ENCODE data around the gene SDK1.
"Not testable (repeated sequence)": the region's sequence is repeated elsewhere in the genome, so short reads cannot be mapped to it uniquely, and the experiment has no call there.

SDK1 gene

DNA sequence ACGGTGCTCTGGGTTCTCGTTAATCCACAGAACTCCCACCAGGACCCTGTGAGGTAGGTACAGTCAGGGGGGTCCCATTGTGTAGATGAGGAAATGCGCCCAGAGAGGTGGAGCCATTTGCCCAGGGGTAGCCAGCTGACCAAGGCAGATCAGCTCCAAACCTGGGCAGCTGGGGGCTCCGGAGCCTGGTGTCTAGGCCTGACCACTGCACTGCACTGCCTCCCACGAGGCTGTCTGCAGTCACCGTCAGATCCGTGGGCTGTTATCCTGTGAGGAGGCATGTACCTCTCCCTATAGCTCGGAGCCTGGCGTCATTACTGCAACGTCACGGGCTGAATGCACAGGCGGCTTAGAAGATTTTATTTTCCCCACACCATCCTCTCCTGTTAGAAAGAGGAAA, 969.2 kb downstream of the SDK1 start:
- no peak for DNase-seq

DNA sequence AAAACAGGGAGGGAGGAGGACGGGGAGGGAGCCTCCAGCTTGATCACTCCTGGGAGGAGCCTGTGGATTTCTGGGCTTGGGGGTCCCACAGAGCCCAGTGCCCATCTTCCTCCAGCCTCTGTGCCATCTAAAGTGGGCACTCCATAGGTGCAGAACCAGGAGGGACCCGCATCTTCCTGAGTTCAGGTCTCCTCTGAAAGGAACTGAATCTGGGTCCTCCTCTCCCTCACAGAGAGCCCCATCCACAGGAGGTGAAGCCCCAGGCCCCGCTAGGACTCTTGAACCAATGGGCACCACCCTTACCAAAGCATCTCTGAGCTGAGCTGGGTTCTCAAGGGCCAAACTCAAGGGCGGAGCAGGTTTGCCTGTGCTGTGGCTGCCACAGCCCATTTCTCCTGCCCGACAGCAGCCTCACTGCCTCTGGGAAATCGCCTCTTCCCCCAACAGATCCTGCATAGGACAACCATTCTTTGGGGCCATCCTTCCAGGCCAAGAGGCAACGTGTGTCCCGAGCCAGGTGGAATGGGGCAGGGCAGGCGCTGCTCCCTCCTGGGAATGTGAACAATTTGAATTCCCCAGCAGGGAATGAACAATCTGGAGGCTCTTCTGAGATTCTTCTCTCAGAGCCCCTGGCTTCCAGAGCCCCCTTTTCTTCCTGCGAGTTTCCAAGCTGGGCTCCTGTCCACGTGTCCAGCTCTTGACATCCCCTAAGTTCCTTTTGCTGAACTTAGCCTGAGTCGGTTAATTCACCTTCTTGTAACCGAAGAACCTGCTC, 970.1 kb downstream of the SDK1 start:
- no peak for DNase-seq

DNA sequence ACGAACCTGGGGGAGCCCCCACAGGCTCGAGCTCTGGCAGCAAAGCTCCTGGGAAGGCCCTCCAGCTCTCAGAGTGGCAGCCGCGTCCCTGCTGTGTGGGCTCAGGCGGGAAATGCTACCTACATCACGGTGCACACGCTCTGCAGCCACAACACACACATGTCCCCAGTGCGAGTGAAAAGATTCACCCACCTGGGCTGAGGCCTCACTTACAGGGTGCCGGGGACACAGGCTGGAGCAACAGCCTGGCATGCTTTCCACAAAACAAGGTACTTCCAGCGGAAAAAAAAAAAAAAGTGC, 970.6 kb downstream of the SDK1 start:
- DNase-seq: no peak

DNA sequence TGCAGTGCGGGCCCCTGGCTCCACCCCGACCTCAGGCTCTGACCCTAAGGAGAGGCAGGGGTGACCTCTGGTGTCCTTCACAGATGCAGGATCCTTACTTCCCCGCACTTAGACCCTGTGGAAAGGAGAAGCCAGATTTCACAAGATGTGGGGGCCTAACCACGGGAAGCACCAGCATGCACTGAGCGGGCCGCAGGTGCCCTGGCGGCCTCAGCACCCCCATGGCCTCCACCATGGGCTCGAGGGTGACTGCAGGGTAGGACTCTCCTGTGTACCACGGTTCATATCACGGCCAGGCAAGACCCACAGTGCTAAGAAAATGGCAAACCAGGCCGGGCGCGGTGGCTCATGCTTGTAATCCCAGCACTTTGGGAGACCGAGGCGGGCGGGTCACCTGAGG, 971.1 kb downstream of the SDK1 start:
- no peak for DNase-seq

DNA sequence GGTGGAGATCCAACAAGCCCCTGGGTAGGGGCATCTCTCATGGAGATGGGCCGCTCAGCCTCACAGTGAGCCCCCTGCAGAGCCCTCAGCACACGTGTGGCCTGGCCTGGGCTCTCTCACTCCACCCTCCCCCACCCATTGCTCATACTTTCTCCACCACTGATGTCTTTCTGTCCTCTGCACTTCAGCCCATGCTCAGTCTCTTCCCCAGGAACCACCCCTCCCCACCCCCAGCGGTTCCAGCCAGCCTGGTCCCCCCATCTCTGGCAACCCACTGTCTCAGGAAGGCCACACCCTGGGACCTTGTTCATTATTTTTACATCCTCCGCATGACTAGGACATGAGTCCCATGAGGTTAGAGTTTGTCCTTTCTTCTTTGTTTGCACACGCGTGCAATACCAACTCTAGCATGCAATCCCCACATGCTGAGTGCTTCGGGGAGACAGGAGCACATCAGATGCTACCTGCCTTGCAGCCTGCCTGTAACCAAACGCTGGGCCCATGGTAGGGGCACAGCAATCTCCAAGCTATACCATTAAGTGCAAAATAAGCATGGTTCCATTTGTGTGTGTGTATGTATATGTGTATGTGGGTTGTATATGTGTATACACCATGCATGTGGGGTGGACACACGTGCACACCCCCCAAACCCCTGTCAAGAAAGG, 972.6 kb downstream of the SDK1 start:
- DNase-seq: no peak

DNA sequence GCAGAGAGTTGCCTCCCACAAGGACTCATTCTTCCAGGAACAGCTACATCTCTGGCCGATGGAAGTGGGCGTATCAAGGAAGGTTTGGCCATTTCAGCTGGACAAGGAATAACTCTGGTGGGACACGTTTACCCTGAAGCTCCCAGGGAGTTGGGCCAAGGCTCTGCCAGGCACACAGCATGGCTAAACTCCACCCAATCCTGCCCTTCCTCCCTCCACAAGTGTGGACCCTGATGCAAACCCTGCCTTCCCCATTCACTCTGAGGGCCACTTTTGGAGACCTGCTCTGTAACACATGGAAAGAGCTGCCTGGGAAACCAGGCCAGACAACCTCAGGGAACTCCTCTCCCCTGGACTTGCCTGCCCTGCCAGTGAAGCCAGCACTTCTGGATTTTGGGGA, 973.2 kb downstream of the SDK1 start:
- no peak for DNase-seq

DNA sequence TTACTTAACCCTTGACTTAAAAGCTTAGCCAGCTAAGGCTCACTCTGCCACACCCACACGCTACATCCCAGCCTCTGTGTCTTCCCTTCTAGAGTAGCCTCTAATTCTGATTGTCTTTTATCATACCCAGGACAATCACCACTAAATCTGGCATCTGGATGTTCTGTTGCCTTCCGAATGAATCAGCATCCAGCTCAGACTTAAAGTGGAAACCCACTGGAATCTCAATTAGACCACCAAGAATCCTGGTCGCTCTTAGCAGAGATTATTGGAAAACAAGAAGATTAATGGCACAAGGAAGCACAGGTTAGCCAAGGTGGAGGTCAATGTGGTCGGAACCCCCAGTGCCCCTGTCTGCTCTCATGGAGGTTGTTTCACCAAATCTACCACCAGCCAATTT, 976.9 kb downstream of the SDK1 start:
- no peak for DNase-seq

DNA sequence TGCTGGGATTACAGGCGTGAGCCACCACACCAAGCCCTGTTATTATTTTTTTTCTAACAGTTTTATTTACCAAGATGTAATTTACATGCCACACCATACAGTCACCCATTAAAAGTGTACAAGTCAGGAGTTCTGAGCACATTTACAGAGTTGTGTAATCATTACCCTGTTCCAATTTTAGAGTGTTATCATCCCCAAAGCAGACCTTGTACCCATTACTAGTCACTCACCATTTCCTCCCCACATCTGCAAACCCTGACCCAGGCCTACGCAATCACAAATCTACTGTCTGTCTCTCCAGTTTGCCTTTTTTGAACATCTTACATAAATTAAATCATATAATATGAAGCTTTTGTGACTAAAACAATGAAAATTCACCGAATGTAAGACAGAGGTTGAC, 978.2 kb downstream of the SDK1 start:
- no peak for DNase-seq

DNA sequence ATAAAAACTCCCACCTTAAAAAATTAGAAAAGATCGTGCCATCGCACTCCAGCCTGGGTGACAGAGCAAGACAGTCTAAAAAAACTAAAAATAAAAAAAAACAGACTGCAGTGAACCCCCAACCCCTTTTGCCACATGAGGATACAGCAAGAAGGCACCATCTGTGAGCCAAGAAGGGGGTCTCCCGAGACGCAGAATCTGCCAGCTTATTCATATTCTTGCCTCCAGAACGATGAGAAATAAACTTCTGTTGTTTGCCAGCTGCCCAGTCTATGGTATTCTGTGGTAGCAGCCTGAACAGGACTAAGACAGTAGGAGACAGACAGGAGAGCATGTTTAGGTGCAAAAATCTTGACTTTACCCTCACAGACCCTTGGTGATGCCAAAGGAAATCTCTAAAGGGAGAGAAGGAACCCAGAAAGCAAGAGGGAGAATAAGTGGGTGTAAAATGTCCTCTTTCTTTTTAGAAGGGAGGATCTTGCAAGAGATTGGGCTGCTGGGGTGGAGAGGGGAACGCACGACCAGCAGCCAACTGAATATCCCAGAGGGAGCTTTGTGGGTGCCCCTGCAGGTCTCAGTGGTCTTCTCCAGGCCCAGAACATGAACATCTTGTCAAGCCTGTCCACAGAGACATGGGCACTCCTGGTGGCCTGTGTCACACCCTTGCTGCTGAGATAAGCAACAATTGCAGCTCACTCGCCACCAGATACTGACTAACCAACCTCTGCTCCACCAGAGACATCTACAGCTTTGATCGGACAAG, 980.4 kb downstream of the SDK1 start:
- DNase-seq: no peak

DNA sequence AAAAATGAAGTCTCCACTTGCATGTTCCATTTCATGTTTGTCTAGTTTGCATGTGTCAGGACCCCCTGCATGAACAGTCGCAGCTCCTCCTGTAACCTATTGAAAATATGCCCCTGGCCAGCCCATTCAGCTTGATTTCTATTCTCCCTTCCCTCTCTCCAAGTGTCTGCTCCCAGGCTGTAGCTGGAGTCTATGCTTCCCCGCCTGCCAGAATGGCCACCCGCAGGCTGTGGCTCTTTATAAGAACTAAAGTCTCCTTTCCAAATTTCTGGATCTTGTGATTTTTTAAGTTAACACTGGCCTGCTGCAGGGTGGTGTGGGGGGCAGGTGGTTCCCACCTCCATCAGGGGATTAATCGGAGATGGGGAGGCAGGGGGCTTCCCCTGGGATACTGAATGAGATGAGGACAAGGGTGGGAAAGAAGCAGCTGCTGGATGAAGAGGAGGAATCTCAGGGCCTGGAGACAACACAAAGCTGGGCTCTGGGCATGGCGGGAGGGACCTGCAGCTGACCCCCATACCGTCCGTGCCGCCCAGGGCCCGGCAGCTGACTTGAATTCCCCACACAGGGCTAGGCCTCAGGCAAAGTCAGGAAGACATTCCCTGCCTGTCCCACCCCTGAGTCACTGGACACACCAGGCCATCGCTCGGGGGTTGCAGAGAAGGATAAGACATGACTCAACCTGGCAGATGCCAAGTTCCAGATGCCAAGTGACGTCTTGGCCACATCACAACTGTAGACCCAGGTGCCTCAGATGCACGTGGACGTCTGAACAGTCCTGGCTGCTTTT, 981.6 kb downstream of the SDK1 start:
- DNase-seq: no peak

DNA sequence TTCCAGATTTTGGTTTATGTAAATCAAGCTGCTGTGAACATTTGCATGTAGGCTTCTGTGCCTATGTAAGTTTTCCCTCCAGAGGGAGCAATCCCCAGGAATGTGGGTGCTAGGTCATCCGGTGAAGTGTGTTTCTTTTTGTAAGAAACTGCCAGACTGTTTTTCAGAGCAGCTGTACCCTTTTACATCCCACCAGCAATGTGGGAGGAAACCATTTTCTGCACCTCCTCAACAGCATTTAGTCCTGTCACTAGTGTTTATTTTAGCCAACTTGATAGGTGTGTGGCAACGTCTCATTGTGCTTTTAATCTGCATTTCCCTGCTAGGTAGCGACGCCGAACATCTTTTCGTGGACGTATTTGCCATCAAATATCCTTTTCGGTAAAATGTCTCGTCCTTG, 985.3 kb downstream of the SDK1 start:
- DNase-seq: no peak

DNA sequence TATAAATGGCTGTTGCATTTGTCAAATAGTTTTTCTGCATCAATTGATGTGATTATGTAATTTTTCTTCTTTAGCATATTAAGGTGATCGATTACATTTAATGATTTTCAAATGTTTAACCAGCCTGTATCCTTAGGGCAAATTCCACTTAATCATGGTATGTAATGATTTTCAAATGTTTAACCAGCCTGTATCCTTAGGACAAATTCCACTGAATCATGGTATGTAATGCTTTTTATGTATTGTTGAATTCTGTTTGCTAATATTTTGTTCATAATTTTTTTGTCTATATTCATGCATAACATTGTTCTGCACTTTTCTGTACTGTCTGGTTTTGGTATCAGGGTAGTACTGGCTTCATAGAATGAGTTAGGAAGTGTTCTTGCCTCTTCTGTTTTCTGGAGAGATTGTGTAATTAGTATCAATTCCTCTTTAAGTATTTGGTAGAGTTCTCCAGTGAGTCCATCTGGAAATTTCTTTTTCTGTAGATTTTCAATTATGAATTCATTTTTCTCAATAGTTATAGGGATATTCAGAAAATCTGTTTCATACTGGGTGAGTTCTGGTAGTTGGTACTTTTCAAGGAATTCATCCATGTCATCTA, 987.8 kb downstream of the SDK1 start:
- DNase-seq: no peak

DNA sequence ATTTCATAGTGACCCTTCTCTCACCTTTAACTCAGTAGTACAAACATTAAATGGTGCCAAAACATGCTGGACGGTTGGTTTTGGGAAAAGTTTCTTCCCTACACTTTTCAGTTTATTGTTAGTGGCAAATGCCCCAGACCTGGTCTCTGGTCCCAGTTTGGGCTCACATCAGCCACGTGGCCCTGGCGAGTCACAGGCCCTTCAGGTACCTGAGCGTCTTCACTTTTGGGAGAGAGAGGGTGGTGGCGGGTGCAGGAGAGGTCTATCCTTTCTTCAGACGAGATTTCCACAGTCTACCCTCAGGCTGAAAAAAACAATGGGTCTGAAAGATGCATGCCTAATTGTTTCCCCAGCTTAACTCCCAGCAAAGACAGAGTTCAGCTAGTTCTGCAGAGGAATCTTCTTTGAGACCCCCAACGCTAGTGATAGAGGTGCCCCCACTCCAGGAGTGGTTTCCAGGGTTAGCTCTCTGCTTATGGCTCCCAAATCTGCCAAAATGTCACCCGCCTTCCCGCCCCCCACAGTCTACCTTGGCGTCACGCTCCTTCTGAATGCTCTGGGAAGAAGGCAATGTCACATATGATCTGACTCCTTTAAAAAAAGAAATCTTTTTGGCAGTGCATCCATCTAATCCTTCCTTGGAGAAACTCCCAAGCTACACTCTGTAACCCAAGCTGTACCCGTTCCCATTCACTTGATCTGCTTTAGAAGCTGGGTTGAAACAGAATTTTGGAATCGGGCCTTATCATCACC, 996.3 kb downstream of the SDK1 start:
- no peak for DNase-seq

DNA sequence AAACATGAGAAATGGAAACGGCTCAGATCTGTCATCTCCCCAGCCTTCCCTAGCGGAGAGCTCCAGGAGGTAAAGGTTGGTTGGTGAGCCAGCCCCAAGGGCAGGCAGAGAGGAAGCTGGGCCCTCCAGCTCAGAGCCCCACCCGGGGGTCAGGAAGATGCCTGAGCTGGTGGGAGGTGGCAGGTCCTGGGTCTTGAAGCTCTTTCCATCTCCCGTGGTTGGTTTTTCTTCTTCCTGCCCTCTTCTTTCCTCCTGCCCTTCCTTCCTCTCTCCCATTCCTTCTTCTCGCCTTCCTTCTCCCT, 996.8 kb downstream of the SDK1 start:
- DNase-seq: no peak

DNA sequence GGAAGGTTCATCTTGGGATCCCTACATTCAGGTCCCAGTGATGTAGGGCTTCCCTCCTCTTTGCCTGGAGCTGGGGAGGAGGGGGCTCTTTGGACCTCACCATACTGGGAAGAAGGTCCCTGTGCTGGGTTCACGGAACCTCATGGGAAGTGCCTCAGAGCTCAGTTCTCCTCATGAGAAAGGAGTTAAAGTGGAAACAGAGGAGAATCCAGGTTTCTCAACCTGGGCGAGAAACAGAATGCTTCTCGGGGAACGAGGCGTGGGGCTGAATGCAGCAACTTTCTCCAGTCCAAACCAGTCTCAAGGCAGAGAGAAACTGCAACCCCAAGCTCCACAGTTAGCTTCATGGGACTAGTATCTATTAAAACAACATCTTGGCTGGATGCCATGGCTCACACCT, 998.4 kb downstream of the SDK1 start:
- no peak for DNase-seq

DNA sequence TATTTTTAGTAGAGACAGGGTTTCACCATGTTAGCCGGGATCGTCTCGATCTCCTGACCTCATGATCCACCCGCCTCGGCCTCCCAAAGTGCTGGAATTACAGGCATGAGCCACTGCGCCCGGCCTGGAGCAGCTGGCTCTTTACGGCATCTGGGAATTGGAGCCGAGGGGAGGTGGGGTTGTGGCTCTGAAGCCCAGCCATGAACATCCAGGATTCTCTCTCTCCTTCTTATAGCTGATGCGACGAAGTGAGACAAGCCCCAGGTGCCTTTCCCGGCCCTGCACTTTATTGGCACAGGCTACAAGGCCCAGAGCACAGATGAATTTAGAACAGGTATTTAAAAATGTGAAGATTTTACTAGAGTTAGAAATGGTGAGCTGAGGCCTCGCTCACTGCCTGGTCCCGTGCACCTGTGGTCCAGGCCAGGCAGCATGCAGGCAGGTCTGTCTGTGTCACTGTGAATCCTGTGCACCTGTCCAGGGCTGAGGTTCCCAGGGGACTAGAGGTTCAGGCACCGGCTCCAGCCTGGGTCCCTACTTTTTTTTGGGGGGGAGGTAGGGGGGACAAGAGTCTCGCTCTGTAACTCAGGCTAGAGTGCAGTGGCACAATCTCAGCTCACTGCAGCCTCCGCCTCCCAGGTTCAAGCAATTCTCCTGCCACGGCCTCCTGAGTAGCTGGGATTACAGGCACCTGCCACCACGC, 1001.3 kb downstream of the SDK1 start:
- DNase-seq: no peak

DNA sequence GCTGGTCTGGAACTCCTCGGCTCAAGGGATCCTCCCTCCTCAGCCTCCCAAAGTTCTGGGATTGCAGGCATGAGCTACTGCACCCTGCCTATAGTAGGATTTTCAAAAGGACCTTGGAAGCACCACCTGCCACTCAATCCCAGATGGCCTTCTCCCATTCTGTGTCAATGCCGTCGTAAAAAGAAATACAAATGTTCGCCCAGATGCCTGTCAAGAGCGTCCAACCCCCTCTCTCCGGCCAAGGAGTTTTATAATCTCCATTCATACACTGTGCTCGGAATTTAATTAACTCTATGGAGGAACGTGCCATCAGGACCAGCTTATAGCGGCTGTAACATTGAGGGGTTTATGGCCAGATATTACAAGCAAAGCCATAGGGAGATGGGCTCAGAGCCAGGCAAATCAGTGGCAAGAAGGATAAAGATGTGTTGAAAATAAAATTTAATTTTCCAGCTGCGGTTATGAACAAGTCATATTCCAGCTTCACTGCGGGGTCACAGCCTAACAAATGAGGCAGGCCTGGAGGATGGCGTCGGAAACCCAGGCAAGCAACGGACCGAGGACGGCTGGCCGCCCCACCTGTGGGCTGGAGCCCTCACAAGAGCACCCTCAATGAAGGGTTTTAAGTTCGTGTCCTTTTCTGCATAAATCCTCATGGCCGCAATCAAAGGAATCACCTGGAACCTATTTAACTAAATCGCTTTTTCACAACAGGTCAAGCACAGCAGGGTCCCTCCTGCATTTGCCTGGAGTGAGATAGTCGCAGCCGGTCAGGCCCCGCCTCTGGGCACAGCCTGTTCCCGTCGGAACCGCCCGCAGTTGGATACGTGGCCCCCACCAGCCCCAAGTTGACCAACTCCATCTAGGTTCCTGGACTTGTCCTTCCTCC, 1006.5 kb downstream of the SDK1 start:
- DNase-seq: no peak

DNA sequence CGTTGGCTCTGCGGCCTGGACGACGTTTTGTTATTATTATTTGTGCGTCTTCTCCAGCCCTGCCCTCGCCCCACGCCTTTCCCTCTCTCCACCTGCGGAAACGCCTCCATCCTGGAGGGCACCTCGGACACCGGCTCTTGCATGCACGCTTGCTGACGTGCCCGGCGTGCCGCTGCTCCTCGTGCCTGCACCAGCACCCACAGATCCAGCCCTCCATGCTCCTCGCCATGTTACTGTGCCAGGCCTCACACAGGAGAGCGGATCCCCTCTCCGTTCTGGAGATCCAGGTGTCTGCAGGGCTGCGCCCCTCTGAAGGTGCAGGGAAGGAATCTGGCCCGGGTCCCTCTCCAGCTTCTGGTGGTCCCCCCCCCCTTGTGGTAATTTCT, 1007.1 kb downstream of the SDK1 start:
- DNase-seq: no peak

DNA sequence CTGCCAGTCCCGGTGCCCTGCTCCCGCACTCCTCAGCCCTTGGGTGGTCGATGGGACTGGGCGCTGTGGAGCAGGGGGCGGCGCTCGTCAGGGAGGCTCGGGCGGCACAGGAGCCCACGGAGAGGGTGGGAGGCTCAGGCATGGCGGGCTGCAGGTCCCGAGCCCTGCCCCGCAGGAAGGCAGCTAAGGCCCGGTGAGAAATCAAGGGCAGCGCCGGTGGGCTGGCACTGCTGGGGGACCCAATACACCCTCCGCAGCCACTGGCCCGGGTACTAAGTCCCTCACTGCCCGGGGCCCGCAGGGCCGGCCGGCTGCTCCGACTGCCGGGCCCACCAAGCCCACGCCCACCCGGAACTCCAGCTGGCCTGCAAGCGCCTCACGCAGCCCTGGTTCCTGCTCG, 1012.9 kb downstream of the SDK1 start:
- not testable (repeated sequence) for DNase-seq

DNA sequence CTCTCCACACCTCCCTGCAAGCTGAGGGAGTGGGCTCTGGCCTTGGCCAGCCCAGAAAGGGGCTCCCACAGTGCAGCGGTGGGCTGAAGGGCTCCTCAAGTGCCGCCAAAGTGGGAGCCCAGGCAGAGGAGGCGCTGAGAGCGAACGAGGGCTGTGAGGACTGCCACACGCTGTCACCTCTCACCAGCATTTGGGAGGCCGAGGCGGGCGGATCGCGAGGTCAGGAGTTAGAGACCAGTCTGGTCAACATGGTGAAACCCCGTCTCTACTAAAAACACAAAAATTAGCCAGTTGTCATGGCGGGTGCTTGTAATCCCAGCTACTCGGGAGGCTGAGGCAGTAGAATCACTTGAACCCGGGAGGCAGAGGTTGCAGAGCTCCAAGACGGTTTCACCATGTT, 1013.3 kb downstream of the SDK1 start:
- DNase-seq: not testable (repeated sequence)
